Adrenal gland (tissue), 5 donors: ENCODE results near the gene PRG2.

Source experiments
- POLR2A ChIP-seq, 2 donors: fragments of 450-650 bp; IDR thresholded peaks; one replicate each; pipeline ENCODE4 v1.6.1; 2017; ENCODE audit warnings: antibody characterized with exemption in 2 of 2, mild to moderate bottlenecking in 2 of 2, moderate library complexity in 1 of 2
- TF ChIP-seq, protein P1 (sequence below), 6 experiments: fragments of 450-650 bp in 4 of 6; fragments of 200-600 bp in 2 of 6; sonication (generic) in 1 of 6; IDR thresholded peaks; 1 replicate in 5 of 6; 2 replicates in 1 of 6; pipeline versions ENCODE4 v1.5.1 to v1.8.0; 2016 to 2021; ENCODE audit warnings: antibody characterized with exemption in 6 of 6, mild to moderate bottlenecking in 2 of 6, moderate library complexity in 1 of 6
- donor health status: DM: no; HTN: no; CAD: no.

DNA sequence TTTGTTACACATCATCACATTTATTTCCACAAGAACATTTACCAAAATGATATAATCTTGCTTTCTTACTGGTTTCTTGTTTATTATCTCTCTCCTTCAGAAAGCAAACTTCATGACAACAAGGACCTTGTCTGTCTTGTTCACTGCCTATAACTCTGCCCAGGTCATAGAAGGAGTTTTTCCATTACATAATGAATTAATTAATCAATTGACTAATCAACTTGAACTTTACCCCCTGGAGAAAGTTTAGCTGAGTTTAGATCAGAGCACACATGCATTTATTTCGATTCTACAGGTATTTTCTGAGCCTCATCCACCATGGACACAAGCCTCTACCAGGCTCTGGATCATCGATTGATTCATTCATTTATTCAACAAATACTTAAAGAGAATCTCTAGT is 6.3 kb upstream of the PRG2 start:
- TF ChIP-seq, protein P1, sequence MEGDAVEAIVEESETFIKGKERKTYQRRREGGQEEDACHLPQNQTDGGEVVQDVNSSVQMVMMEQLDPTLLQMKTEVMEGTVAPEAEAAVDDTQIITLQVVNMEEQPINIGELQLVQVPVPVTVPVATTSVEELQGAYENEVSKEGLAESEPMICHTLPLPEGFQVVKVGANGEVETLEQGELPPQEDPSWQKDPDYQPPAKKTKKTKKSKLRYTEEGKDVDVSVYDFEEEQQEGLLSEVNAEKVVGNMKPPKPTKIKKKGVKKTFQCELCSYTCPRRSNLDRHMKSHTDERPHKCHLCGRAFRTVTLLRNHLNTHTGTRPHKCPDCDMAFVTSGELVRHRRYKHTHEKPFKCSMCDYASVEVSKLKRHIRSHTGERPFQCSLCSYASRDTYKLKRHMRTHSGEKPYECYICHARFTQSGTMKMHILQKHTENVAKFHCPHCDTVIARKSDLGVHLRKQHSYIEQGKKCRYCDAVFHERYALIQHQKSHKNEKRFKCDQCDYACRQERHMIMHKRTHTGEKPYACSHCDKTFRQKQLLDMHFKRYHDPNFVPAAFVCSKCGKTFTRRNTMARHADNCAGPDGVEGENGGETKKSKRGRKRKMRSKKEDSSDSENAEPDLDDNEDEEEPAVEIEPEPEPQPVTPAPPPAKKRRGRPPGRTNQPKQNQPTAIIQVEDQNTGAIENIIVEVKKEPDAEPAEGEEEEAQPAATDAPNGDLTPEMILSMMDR (IDR thresholded peaks at IDR 0.05) = no peak
- TF ChIP-seq POLR2A (IDR thresholded peaks at IDR 0.05) = no peak
